Islet of Langerhans (tissue), 1 donor: ENCODE results near the gene FAM168A.
"Not testable (repeated sequence)": the region's sequence is repeated elsewhere in the genome, so short reads cannot be mapped to it uniquely, and the experiment has no call there.

ENCODE experiments used
- FAIRE-seq: peaks from one replicate; lab custom pipeline; 2011; peaks lifted over from hg19 to GRCh38; lab: Jason Lieb, UNC

Gene FAM168A

GRCh38 chr11:73592640-73593039 lies 5.3 kb downstream of the FAM168A start:
- FAIRE-seq = no peak

DNA sequence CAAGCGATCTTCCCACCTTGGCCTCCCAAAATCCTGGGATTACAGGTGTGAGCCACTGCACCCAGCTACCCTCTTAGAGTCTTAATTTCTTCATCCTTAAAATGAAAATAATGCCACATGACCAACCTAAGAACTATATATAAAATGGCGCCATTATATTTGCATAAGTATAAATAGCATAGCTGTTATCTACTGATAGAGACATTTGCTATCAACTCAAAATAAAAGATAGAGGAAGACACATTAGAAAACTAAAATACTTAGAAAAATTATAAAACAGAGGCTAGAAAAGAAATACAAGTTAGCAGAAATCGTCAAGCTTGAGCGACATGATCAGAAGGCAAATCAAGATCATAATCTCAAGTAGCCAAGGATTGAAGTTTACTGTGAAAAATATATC lies 6.2 kb downstream of the FAM168A start:
- no peak for FAIRE-seq

- no peak for FAIRE-seq
Measured at GRCh38 chr11:73590991-73591390, 6.9 kb downstream of the FAM168A start.

DNA sequence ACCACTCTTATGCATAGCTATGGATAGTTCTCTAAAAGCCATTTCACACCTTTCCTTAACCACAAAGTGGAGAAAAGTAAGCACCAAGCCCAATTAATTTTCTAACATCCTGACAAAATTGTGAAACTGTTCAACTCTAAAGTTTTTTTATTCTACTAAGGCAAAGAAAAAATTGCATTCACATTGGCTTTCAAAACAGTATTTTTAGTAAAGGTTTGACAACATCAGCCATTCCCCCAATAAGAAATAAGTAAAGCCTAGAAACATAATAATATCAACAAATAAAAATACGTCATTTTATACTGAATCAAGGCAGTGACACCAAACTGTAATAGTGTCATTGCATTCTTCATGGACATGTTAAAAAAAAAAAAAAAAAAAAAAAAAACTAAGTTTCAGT lies 11.1 kb downstream of the FAM168A start:
- FAIRE-seq = no peak

- FAIRE-seq = no peak
Measured at GRCh38 chr11:73585834-73586575, 11.9 kb downstream of the FAM168A start.

DNA sequence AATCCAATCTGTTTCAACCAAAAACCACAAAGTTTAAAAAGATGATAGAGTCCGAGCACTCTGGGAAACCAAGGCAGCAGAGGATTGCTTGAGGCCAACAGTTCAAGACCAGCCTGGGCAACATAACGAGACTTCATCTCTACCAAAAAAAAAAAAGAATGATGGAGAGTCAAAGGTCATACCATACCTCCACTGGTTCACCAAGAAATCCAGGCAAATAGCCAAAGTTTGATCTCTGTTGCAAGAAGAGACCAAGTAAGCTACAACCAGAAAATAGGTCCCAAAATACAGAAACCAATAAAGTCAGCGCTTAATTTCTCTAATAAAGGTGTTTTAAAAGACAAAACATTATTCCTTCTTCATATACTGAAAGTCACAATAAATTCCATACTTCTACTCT lies 13.1 kb downstream of the FAM168A start:
- no peak for FAIRE-seq

- FAIRE-seq = no peak
Measured at GRCh38 chr11:73582653-73583052, 15.3 kb downstream of the FAM168A start.

- not testable (repeated sequence) for FAIRE-seq
Measured at GRCh38 chr11:73580749-73581148, 17.2 kb downstream of the FAM168A start.

DNA sequence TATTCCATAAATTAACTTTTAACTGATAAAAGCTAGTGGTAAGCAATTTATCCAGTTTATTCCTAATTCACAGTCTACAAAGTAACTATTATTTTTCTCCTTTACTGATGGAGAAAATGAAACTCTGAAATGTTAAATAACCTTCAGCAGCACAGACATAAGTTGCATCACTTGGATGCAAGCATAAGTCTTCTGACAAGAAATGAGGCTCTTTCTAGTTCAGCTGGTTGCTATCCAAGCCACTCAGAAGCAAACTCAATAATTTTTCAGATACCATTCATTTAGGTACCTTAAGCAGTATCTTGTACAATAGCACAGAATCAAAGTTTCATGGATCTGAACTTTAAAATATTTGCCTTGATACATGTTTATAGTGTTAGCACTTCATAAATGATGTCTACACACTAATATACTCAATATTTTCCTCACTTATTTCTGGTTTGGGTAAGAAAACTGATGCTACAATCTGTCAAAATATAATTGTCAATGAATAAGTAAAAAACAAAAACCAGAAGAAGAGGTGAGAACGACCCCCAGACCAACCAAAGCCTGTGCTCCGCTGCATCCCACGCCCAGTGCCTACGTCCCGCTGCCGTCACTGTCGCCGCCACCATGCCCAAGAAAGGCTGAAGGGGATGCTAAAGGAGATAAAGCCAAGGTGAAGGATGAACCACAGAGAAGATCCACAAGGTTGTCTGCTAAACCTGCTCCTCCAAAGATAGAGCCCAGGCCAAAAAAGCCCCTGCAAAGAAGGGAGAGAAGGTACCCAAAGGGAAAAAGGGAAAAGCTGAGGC lies 18.1 kb downstream of the FAM168A start:
- no peak for FAIRE-seq

DNA sequence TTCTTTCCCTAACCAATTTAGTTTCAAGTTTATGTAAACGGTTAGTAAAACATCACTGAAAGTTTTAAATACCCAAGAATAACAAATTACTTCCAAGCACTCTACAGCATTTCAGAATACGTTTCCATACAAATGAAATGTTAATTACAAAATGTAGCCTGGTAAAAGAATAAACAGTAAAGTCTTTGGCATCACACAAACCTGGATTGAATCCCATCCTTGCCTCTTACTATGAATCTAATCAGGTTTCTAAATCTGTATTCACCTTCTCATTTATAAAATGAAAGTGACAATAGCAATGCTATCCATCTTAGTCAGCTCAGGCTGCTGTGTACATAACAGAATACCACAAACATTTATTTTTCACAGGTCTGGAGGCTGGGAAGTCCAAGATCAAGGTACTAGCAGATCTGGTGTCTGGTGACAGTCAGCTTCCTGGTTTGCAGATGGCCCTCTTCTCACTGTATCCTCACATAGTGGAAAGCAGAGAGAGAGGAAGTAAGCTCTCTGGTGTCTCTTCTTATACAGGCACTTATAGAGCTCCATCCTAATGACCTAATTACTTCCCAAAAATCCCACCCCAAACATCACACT lies 19.2 kb downstream of the FAM168A start:
- FAIRE-seq = no peak

GRCh38 chr11:73577496-73577917 lies 20.4 kb downstream of the FAM168A start:
- no peak for FAIRE-seq

DNA sequence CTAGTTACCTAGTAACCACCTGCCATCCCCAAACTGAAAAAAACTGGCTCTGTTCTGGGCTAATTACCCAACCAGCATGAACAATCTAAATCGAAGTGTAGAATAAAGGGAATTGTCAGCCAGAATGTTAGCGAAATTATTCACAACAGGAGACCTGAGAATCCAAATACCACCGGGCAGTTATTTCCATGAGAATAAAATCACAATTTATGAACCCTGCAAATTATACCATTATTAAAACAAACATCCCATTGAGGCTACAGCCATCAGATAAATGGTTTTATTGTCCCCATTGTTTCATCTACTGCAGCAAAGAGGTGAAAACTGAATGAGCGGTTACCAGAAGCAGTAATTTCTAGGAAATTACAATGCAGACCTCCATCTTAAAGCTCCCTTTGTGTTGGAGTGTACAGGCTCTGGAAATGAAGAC lies 21.7 kb downstream of the FAM168A start:
- FAIRE-seq = no peak

GRCh38 chr11:73571982-73572381 lies 25.9 kb downstream of the FAM168A start:
- FAIRE-seq = not testable (repeated sequence)

GRCh38 chr11:73570415-73571114 lies 27.3 kb downstream of the FAM168A start:
- FAIRE-seq = no peak

DNA sequence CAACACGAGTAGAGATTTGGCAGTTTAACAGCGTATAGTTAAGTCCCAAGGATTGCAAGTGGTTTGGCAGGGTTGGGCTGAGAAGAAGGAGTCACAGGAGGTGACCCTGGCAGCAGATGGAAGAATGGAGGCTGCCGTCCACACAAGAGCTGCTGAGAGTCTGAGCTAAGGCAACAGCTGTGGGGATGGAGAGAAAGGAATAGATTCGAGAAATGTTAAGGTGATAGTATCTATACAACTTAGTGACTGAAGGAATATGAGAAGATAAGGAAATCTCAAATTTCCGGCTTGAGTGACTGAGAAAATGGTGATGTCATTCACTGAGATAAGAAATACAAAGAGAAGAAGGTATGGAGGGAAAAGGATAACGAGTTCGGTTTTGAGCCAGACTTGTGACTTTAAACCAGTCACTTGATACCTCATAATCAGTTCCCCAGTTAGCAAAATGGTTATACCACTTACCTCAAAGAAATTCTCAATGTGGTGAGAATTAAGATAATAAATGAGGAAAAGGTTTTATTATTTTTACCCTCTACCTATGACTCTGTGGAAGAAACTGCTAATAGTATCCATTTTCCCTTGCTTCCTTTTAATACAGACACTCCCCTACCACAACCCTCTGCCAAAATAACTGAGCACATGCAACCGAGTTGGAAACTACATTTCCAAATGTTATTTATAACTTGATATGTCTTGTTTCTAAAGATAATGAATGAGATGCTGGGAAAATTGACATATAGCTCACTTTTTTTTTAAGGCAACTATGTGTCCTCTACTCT lies 30.7 kb downstream of the FAM168A start:
- no peak for FAIRE-seq

GRCh38 chr11:73566422-73566821 lies 31.5 kb downstream of the FAM168A start:
- no peak for FAIRE-seq

- peak; percentile 82 for FAIRE-seq
Measured at GRCh38 chr11:73565804-73566203, 32.1 kb downstream of the FAM168A start.

DNA sequence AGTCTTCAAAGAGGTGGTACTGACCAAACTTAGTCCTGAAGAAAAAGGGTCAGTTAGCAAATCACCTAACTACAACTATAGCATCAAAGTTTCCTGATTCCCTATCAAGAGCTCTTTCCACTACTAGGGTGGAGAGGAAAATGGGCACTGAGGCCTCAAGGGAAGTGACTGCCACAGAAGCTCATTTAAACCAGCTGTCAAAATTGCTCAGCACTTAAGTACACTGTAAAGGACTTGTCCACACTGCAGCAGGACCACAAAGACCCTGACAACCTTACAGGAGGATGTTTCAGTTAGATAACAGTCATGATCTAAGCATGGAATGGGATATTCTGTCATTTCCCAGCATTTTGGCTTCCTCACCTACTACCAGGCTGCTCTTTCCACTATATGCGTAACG lies 33.0 kb downstream of the FAM168A start:
- FAIRE-seq = no peak

DNA sequence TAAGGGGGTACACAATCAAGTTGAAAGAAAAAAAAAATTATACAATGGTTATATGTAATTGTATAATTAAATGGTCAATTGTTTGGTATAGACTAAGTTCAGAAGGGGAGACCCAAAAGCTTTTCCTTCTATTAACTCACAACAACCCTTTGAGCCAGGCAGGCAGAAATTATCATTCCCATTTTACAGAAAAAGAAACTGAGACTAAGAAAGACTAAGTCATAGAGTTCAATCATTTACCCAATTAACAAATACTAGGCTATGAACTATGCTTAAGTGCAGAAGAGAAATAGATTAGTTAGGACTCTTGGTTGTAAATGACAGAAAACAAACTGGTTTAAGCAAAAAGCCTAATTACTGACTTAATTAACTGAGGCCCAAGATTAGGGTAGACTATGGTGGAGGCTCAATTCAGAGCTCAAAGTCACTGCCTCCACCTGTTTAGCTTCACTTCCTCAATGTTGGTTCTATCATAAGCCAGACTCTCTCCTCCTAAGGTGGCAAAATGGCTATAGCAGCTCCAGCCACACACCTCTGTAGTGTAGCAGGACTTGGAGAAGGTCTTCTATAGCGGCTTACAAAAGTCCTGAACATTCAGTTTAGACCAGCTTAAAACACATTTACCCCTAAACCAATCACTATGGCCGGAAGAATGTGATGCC lies 34.2 kb downstream of the FAM168A start:
- no peak for FAIRE-seq

GRCh38 chr11:73559743-73560142 lies 38.2 kb downstream of the FAM168A start:
- no peak for FAIRE-seq

GRCh38 chr11:73556966-73557365 lies 40.9 kb downstream of the FAM168A start:
- no peak for FAIRE-seq
